H1 (cell line): Measurements from ENCODE around the gene DOCK1. TPM values are rescaled to one million over a fixed set of nuclear protein-coding genes. Genes with fewer than 3 reads are reported as not detected.

Experiments used
- CTCF ChIA-PET: fragments of 300-600 bp; sonication (Branson Sonifier 250); formaldehyde crosslinking; loops from one replicate; lab custom pipeline; 2021; ENCODE audit not compliant: partially characterized antibody; lab: Charles Lee
- POLR2A ChIA-PET: fragments of 300-600 bp; sonication (Branson Sonifier 250); formaldehyde crosslinking; loops from one replicate; lab custom pipeline; 2021; ENCODE audit warnings: inconsistent platforms; ENCODE audit not compliant: partially characterized antibody; lab: Charles Lee
- DNase-seq, 2 experiments: peaks; one replicate each; pipeline versions ENCODE4 v3.0.0 to v3.0.0-alpha.2; 2010 to 2022; ENCODE audit warnings: low spot score in 2 of 2, low read depth in 1 of 2, mixed read lengths in 1 of 2
- FAIRE-seq: peaks from 2 replicates; lab custom pipeline; 2011; peaks lifted over from hg19 to GRCh38; lab: Jason Lieb, UNC
- H2AFZ ChIP-seq: 2 replicates; pipeline ENCODE4 v1.8.1; 2012; ENCODE audit warnings: low read length, inconsistent platforms
- H2AK5ac ChIP-seq: 2 replicates; pipeline ENCODE4 v1.6.1; 2013; ENCODE audit warnings: low read depth, low read length
- H2BK120ac ChIP-seq: replicated peaks from 2 replicates; pipeline ENCODE3; 2013; ENCODE audit warnings: low read depth, low read length, inconsistent platforms
- H2BK12ac ChIP-seq: 2 replicates; pipeline ENCODE4 v1.6.1; 2013; ENCODE audit warnings: low read depth, low read length
- H2BK15ac ChIP-seq: 2 replicates; pipeline ENCODE4 v1.6.1; 2013; ENCODE audit warnings: low read length
- H2BK20ac ChIP-seq: 2 replicates; pipeline ENCODE4 v1.6.1; 2013; ENCODE audit warnings: low read length
- H2BK5ac ChIP-seq: 2 replicates; pipeline ENCODE4 v1.6.1; 2013; ENCODE audit warnings: low read depth, low read length
- H3K14ac ChIP-seq: 2 replicates; pipeline ENCODE4 v1.6.1; 2013; ENCODE audit warnings: inconsistent platforms; ENCODE audit not compliant: insufficient read length
- H3K18ac ChIP-seq: 2 replicates; pipeline ENCODE4 v1.6.1; 2013; ENCODE audit warnings: low read length; ENCODE audit errors: extremely low read depth
- H3K23ac ChIP-seq: 2 replicates; pipeline ENCODE4 v1.6.1; 2013; ENCODE audit warnings: inconsistent platforms; ENCODE audit not compliant: insufficient read length
- H3K23me2 ChIP-seq: 2 replicates; pipeline ENCODE4 v1.6.1; 2013; ENCODE audit warnings: low read depth, low read length
- H3K27ac ChIP-seq: 2 replicates; pipeline ENCODE4 v1.6.1; 2011; ENCODE audit warnings: low read depth, low read length, inconsistent platforms
- H3K27me3 ChIP-seq, 4 experiments: replicated peaks in 1 of 4; 1 replicate in 1 of 4; 2 replicates in 3 of 4; pipeline versions ENCODE4 v1.6.1 to v1.8.1; 2011 to 2013; ENCODE audit warnings: low read length in 3 of 4, mild to moderate bottlenecking in 3 of 4, inconsistent platforms in 2 of 4, mixed read lengths in 2 of 4, moderate library complexity in 1 of 4; ENCODE audit not compliant: control insufficient read depth in 3 of 4, insufficient read depth in 3 of 4; ENCODE audit errors: extremely low read depth in 1 of 4
- H3K36me3 ChIP-seq, 4 experiments: 2 replicates each; pipeline versions ENCODE4 v1.6.1 to v1.8.1; 2011 to 2013; ENCODE audit warnings: mild to moderate bottlenecking in 4 of 4, low read length in 3 of 4, moderate library complexity in 2 of 4, control low read depth in 1 of 4, inconsistent platforms in 1 of 4; ENCODE audit not compliant: insufficient read depth in 4 of 4, control insufficient read depth in 2 of 4
- H3K4ac ChIP-seq: replicated peaks from 2 replicates; pipeline ENCODE3; 2013; ENCODE audit warnings: low read length, low read depth, mixed read lengths, inconsistent platforms; ENCODE audit not compliant: insufficient read length
- H3K4me1 ChIP-seq, 4 experiments: replicated peaks in 1 of 4; 1 replicate in 1 of 4; 2 replicates in 3 of 4; pipeline versions ENCODE4 v1.6.1 to v1.8.1; 2011 to 2013; ENCODE audit warnings: low read length in 3 of 4, inconsistent platforms in 2 of 4, mixed read lengths in 1 of 4; ENCODE audit not compliant: insufficient read depth in 4 of 4, control insufficient read depth in 3 of 4
- H3K4me2 ChIP-seq, 2 experiments: 2 replicates each; pipeline versions ENCODE4 v1.6.1 to v1.8.1; 2011 to 2013; ENCODE audit warnings: low read depth in 2 of 2, low read length in 2 of 2, control low read depth in 1 of 2, inconsistent platforms in 1 of 2, mild to moderate bottlenecking in 1 of 2; ENCODE audit not compliant: insufficient read depth in 1 of 2
- H3K4me3 ChIP-seq, 4 experiments: fragments of 200-600, 300-600 bp in 1 of 4; sonication (generic), shearing (Covaris generic), sonication (Bioruptor Twin) in 1 of 4; 2 replicates each; pipeline versions ENCODE4 v1.5.1 to v1.8.1; 2011 to 2016; ENCODE audit warnings: low read length in 4 of 4, low read depth in 3 of 4, control low read depth in 2 of 4, inconsistent platforms in 2 of 4, mild to moderate bottlenecking in 2 of 4, mixed read lengths in 1 of 4, moderate library complexity in 1 of 4; ENCODE audit not compliant: insufficient read depth in 2 of 4; ENCODE audit errors: extremely low read depth in 1 of 4
- H3K56ac ChIP-seq: replicated peaks from 2 replicates; pipeline ENCODE3; 2013; ENCODE audit warnings: low read depth, mild to moderate bottlenecking, mixed read lengths, low read length, inconsistent platforms; ENCODE audit not compliant: insufficient read length
- H3K79me1 ChIP-seq: 2 replicates; pipeline ENCODE4 v1.6.1; 2013; ENCODE audit warnings: low read depth, low read length, control low read depth
- H3K79me2 ChIP-seq, 2 experiments: 2 replicates each; pipeline versions ENCODE4 v1.6.1 to v1.8.1; 2012 to 2013; ENCODE audit warnings: low read length in 2 of 2, mild to moderate bottlenecking in 2 of 2, inconsistent platforms in 1 of 2; ENCODE audit not compliant: insufficient read depth in 2 of 2, control insufficient read depth in 1 of 2
- H3K9ac ChIP-seq, 4 experiments: replicated peaks in 1 of 4; 1 replicate in 1 of 4; 2 replicates in 3 of 4; pipeline versions ENCODE4 v1.6.1 to v1.8.1; 2011 to 2013; ENCODE audit warnings: low read depth in 3 of 4, low read length in 3 of 4, control low read depth in 2 of 4, mild to moderate bottlenecking in 2 of 4, moderate library complexity in 2 of 4, inconsistent platforms in 1 of 4; ENCODE audit errors: extremely low read depth in 1 of 4
- H3K9me3 ChIP-seq, 2 experiments: 2 replicates each; pipeline versions ENCODE4 v1.6.1 to v1.8.1; 2012 to 2013; ENCODE audit warnings: mild to moderate bottlenecking in 2 of 2, moderate library complexity in 2 of 2, control low read depth in 1 of 2, inconsistent platforms in 1 of 2, low read depth in 1 of 2, low read length in 1 of 2, mixed read lengths in 1 of 2; ENCODE audit not compliant: insufficient read depth in 2 of 2
- H4K20me1 ChIP-seq, 2 experiments: replicated peaks in 1 of 2; 2 replicates each; pipeline versions ENCODE3 to v1.8.1; 2011 to 2013; ENCODE audit warnings: inconsistent platforms in 2 of 2, low read length in 2 of 2, mild to moderate bottlenecking in 1 of 2; ENCODE audit not compliant: insufficient read depth in 2 of 2, control insufficient read depth in 1 of 2
- H4K5ac ChIP-seq: 2 replicates; pipeline ENCODE4 v1.6.1; 2013; ENCODE audit warnings: low read length, low read depth, mixed read lengths, inconsistent platforms; ENCODE audit not compliant: insufficient read length
- H4K8ac ChIP-seq: 2 replicates; pipeline ENCODE4 v1.8.0; 2013; ENCODE audit warnings: mild to moderate bottlenecking, moderate library complexity, low read length, inconsistent platforms; ENCODE audit not compliant: insufficient read depth; ENCODE audit errors: extremely low read depth
- H4K91ac ChIP-seq: replicated peaks from 2 replicates; pipeline ENCODE3; 2013; ENCODE audit warnings: low read length, mixed read lengths, inconsistent platforms; ENCODE audit not compliant: insufficient read length
- CBX8 ChIP-seq: fragments of 300-800, 300-1000 bp; sonication (generic); IDR thresholded peaks from 2 replicates; pipeline ENCODE4 v1.7.1; 2016; ENCODE audit warnings: low read depth, low read length, borderline replicate concordance
- WGBS, 2 experiments: shearing (Covaris generic) in 1 of 2; methylation state at CpG; one replicate each; pipeline versions ENCODE4 v1.1.6 to v1.1.7; 2013 to 2015; ENCODE audit warnings: low lambda C conversion rate in 2 of 2, mixed read lengths in 2 of 2, inconsistent platforms in 1 of 2, low coverage in 1 of 2, missing lambda C conversion rate in 1 of 2; ENCODE audit not compliant: insufficient replicate concordance in 2 of 2, insufficient coverage in 1 of 2, insufficient read length in 1 of 2; ENCODE audit errors: extremely low coverage in 1 of 2, missing lambda C conversion rate in 1 of 2; 5-methylcytosine and 5-hydroxymethylcytosine counted together
- polyA plus RNA-seq, 7 experiments: library from polyadenylated mRNA; depleted of rRNA in 3 of 7; stranded (reverse) in 5 of 7; unstranded in 2 of 7; fragments of >200 nt in 5 of 7; fragments of 200-250 nt in 2 of 7; gene quantifications; 1 replicate in 5 of 7; 2 replicates in 1 of 7; 4 replicates in 1 of 7; pipeline versions ENCODE4 v1.2.1 to v1.2.3, GENCODE V29; 2011 to 2013; ENCODE audit warnings: missing spikeins in 2 of 7, mixed read lengths in 2 of 7
- total RNA-seq: library from RNA; stranded (reverse); fragmentation: NEBNext Ultra II Directional; extraction: Animal tissue kit (Norgen Biotek cat#: 25700); gene quantifications from 2 replicates; pipeline ENCODE4 v1.2.1, GENCODE V29; 2021

Gene DOCK1
- total and polyA plus RNA-seq, 2 of the 8 experiments (the other 6 are each of a cell fraction or from before 2014, with no cell fraction given), result 11.6 to 53.0 TPM

DNA sequence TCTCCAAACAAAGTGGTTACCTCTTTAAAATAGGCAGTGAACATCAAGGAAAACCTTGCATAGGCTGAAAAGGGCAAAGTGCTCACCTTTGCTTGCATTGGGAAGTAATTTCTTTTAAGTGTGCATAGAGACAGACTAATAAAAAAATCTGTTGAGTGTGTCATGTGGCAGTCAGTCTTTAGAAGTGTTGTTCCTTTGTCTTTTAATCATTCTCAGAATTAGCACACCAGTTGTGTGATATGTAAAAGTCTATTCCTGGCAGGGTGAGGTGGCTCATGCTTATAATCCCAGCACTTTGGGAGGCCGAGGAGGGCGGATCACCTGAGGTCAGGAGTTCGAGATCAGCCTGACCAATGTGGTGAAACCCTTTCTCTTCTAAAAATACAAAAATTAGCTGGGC is 174.2 kb downstream of the DOCK1 start:
- Histone ChIP-seq H3K79me2 (no peaks in the 10 kb centered on the region), H2BK5ac (no peak overlapping the region), H3K18ac (no peak overlapping the region), H3K4me1 (no peaks in the 10 kb centered on the region), H4K20me1 (no peaks in the 10 kb centered on the region), H2AK5ac (no peak overlapping the region), H3K56ac (no peak overlapping the region), H2BK15ac (no peak overlapping the region), H3K36me3 (peaks cover 0 to 2% (median 0%) of the 10 kb centered on the region in 4 experiments; a peak in 3 of 8 replicates), H2BK12ac (no peak overlapping the region), H3K4me2 (no peak overlapping the region), H3K4ac (no peak overlapping the region), H3K14ac (no peak overlapping the region), H4K5ac (no peak overlapping the region), H2BK120ac (no peak overlapping the region), H3K23me2 (no peaks in the 10 kb centered on the region), H3K9ac (no peak overlapping the region), H4K91ac (no peak overlapping the region), H2BK20ac (no peak overlapping the region), H3K9me3 (no peaks in the 10 kb centered on the region), H3K4me3 (no peak overlapping the region), H3K23ac (no peak overlapping the region), H3K27me3 (no peaks in the 10 kb centered on the region), H4K8ac (no peak overlapping the region), H3K27ac (no peak overlapping the region), H3K79me1 (no peaks in the 10 kb centered on the region; the same call in 1 of the 2 replicates), H2AFZ (no peak overlapping the region)
- ChIA-PET CTCF (interaction anchor here (0.7 kb wide), 1 partner anchor 11 kb away, joined by 4 read pairs; no protein-coding TSS in a partner anchor), POLR2A (no interaction called here)
- no peak for FAIRE-seq
- TF ChIP-seq CBX8, result no peak
- DNase-seq, result no peak
- WGBS, 2 experiments, result 91% methylated on average over 3 of the region's 3 CpGs; no CpG with 5 or more reads in 1 of the 2 experiments
